HG02884 (cell line): Measurements from ENCODE around the gene GDE1.
A peak's percentile ranks its signal among the peaks of the same experiment; 100 is the strongest.

Source experiments
- ATAC-seq: cut with Tn5 transposase; IDR thresholded peaks from one replicate; pipeline ENCODE4 v1.9.1; 2021; ENCODE audit warnings: mild to moderate bottlenecking, moderate library complexity; ENCODE audit not compliant: unreplicated experiment

Gene GDE1

DNA sequence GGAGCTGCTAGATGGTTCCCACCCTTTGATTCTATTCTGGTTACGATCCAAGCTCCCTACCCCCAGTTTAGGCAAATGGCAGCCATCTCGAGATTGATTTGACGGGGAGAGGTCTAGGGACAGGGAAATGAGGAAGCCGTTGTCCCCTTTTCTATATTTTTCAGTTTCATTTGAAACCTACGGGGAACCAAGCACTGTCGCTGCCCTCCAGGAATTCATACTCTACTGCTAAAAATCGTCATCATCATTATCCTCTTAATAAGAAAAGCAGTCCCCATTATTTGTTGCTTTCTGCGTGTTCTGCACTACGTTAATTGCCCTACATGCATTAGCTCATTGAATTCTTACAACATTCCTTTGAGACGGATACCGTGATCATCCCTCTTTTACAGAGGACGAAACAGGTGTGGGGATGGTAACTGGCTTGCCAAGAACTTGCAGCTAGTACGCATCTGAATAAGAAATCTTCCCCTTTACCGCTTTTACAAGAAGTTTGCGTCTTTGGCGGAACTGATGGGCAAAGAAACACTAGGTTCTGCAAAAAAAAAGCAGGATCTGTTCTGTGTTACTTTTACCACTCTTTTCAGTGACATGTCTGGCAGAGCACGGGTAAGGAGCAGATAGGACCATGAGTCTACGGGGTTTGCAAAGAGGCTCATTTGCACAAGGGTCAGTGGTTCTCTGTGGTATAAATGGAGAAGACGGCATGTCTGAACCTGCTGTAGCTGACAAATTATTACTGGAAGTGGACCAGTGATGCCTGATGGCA lies 2.9 kb upstream of the GDE1 start:
- ATAC-seq = no peak

- ATAC-seq = no peak
These were observed 2.4 kb upstream of the GDE1 start for GRCh38 chr16:19524356-19524615.

GRCh38 chr16:19523559-19524355 lies 1.9 kb upstream of the GDE1 start, which contains the start of gene CCP110:
CCP110 (plus strand) TSS chr16:19523942; CDS start chr16:19527882, 3,940 bp downstream.
- ATAC-seq = peak; percentile 71

GRCh38 chr16:19523184-19523558 lies 1.3 kb upstream of the GDE1 start:
- no peak for ATAC-seq

GRCh38 chr16:19522760-19523159 lies 862 bp upstream of the GDE1 start:
- no peak for ATAC-seq

GRCh38 chr16:19522397-19522732 lies 467 bp upstream of the GDE1 start:
- ATAC-seq = no peak

- no peak for ATAC-seq
These were observed 1.0 kb downstream of the GDE1 start for GRCh38 chr16:19520861-19521331.

GRCh38 chr16:19518388-19518787 lies 3.5 kb downstream of the GDE1 start:
- ATAC-seq = no peak

DNA sequence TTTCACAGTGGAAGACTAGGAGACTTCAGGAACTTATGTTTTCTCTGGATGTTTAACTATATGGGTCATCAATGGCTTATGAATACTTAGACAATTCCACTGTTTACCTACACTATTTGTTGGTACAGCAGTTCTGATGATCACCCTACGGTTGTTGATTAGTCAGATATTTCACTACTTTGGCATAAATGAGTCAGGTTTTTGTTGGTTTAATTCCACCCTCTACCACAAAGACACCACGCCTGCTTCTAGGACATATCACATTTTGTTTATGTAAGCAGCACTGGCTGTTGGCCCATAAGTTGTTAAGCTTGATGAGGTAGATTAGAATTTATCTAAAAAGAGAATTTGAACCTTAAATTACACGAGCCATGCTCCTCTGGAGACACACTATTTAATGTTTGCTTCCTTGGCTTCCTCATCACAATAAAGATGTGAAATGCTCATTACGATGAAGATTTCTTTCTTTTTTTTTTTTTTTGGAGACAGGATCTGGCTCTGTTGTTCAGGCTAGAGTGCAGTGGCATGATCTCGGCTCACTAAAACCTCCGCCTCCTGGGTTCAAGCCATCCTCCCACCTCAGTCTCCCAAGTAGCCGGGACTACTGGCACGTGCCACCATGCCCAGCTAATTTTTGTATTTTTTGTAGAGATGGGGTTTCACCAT lies 4.3 kb downstream of the GDE1 start:
- ATAC-seq = no peak

GRCh38 chr16:19515757-19516156 lies 6.1 kb downstream of the GDE1 start:
- ATAC-seq = no peak

DNA sequence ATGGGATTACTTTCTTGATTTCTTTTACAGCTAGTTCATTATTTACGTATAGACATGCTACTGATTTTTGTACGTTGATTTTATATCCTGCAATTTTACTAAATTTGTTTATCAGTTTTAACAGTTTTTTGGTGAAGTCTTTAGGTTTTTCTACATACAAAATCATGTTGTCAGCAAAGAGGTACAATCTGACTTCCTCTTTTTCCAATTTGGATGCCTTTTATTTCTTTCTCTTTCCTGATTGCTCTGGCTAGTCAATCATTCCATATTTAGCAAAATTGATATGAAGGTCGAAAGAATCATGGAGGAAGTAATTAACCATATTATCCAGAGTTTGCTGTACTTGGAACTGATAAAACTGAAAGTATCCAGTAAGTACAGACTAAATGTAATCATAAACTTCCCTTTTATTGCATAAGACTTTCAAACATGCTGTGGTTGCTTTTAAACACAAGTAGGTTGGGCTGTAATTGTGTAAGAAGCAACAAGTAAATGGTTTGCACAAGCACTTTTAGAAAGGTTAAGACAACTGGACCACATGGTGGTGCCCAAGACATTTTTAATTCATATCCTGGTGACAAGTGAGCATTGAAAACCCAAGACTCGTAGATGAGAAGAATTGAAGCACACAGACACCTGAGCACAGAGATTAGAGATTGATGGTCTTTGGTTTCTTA lies 8.4 kb downstream of the GDE1 start:
- ATAC-seq = no peak

GRCh38 chr16:19512297-19512696 lies 9.6 kb downstream of the GDE1 start:
- ATAC-seq = no peak

GRCh38 chr16:19507867-19508266 lies 14.0 kb downstream of the GDE1 start:
- no peak for ATAC-seq

GRCh38 chr16:19506965-19507364 lies 14.9 kb downstream of the GDE1 start:
- no peak for ATAC-seq

GRCh38 chr16:19505600-19506303 lies 16.1 kb downstream of the GDE1 start:
- no peak for ATAC-seq

GRCh38 chr16:19503461-19504075 lies 18.3 kb downstream of the GDE1 start:
- ATAC-seq = no peak

DNA sequence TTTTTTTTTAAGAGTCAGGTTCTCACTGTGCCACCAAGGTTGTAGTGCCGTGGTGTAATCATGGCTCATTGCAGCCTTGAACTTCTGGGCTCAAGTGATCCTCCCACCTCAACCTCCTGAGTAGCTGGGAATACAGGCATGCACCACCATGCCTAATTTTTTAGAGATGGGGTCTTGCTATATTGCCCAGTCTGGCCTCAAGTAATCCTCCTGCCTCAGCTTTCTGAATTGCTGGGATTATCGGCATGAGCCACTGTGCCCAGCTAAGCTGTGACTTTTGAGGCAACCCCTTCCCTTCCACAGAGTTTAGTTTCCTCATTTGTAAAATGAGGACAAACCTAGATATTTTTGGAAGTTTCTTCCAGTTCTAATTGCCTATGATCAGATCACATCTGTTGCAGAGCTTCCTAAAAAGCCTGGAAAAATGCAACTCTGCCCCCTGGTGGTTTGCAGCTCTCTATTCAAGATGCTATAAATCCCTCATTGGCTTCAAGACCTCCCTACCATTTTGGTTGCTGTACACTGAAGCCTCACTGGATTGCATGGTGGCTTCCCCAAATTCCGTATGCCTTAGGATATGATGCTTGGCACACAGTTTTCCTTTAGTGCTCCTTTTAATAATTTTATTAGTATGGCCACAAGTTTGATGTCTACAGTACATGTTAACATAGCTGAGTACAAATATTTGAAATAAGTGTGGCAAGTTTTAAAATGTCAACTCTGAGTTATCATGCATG lies 19.3 kb downstream of the GDE1 start:
- no peak for ATAC-seq

DNA sequence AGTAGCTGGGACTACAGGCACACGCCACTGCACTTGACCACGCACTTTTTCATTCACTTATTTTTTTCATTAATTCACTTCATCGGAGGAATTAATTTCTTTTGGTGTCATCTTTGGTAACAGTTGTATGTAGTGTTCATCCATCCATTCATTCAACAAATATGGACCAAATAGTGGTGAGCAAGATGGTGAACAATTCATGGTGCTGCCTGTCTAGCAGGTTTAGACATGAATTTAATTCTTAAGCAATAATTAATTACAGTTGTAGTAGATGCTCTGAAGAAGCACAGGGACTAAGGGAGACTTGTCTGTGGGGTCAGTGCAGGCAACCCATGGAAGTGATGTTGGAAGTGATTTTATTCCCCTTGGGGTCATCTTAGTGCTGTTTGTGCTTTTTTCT lies 22.4 kb downstream of the GDE1 start:
- no peak for ATAC-seq

DNA sequence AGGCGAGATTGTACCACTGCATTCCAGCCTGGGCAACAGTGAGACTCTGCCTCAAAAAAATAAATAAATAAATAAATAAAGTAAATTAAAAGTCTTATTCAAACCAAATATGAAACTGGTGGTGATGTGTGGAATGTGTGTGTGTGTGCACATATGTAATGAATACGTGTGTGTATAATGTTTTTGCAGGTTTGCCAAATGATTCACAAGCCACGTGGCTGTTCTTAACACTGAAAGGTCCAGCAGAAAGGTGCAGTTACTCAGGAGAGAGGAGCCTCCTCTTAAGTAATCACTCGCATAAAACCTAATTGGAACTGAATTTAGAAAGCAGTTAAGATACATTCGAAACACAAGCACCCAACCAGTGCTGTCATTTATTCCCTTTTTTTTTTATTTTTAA lies 22.9 kb downstream of the GDE1 start:
- ATAC-seq = no peak

- no peak for ATAC-seq
These were observed 24.7 kb downstream of the GDE1 start for GRCh38 chr16:19497176-19497575.
